H54 (cell line): ENCODE results near the gene IFT22.
"Not testable (repeated sequence)": the region's sequence is repeated elsewhere in the genome, so short reads cannot be mapped to it uniquely, and the experiment has no call there.

Source experiments
- DNase-seq: peaks from one replicate; pipeline ENCODE4 v3.0.0; 2011; ENCODE audit warnings: low spot score, mixed read lengths; ENCODE audit not compliant: insufficient read length
- FAIRE-seq: peaks from 3 replicates; lab custom pipeline; 2011; peaks lifted over from hg19 to GRCh38; lab: Jason Lieb, UNC
- POLR2A ChIP-seq: IDR thresholded peaks from 2 replicates; pipeline ENCODE4 v1.6.1; 2011; ENCODE audit warnings: low read depth, mild to moderate bottlenecking, low read length

Gene IFT22

DNA sequence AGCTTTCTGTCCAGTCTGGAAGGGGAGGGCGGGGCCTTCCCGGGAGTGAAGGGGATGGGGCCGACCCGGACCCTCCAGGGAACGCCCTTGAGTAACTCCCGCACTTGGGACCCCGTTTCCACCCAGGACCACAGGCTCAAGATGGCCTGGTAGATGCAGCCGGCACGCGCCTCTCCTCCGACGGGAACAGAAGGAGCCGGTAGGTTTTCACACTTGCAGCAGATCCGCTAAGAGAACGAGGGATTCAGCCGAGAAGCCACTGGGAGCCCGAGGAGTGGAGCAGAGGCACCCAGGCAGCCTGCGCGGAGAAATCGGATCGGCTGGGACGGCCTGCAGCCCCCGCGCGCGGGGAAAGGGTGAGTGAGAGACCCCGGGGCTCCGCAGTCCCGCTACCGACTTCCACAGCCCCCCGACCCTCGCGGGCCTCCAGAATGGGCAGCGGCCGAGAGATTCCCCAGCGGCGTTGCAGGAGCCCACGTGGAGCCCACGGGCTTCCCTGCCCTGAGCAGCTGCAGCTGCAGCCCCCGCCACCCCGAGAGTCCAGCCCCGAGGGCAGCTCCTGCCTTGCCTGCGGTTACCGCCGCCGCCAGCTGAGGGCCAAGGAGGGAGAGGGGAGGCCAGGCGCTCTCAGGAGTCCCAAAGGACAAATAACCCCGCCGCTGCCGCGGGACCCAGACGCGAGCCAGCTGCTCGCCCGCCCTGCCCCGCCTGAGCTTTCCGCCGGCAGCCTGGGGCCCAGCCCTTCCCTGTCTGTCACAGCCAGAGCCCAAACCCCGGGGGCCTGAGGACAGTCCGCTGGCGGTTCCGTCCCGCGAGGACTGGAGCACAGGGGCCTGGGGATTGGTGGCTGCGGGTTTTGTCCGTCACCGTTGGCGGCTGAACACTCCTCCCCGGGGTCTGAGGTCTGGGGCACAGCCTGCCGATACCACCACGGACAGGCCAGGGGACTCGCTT is 21.8 kb downstream of the IFT22 start:
- no peak for FAIRE-seq
- TF ChIP-seq POLR2A, result no peak
- DNase-seq, result no peak

DNA sequence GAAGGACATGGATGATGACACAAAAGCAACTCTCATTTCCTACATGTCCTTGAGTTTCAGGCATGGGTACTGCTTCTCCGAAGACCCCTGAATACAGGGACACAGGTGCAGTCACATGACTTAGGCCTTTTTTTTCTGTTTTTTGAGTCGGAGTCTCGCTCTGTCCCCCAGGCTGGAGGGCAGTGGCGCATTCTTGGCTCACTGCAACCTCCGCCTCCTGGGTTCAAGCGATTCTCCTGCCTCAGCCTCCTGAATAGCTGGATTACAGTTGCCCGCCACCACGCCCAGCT is 26.8 kb downstream of the IFT22 start:
- TF ChIP-seq POLR2A, result no peak
- FAIRE-seq (no peak), DNase-seq (no peak)

DNA sequence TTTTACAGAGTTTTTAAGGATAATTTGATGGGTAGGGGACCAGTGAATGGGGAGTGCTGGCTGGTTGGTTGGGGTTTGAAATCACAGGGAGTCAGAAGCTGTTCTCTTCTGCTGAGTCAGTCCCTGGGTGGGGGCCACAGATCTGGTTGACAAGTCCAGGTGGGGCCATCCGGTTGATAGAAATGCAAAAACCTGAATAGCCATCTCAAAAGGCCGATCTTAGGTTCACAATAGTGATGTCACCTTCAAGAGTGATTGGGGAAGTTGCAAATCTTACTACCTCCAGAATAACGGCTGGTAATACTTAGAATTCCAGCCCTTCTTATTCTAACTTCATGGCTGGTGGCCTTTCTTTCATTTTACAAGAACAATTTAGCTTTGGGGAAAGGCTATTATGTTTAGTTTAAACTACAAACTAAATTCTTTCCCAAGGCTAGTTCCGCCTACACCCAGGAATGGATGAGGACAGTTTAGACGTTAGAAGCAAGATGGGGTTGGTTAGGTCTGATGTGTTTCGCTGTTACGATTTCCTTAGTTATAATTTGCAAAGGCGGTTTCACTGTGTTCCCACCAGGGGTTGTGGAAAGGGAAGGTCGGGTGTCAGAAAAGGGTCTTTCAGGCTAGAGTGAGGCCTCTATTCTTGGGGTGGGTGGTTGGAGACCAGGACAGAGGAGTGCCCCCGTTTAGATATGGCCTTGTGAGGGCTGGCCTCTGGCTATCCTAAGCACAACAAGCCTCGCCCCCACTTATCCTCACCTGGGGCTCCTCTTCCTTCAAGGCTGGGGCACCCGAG is 27.4 kb downstream of the IFT22 start:
- FAIRE-seq (no peak), DNase-seq (no peak)
- TF ChIP-seq POLR2A, result no peak

DNA sequence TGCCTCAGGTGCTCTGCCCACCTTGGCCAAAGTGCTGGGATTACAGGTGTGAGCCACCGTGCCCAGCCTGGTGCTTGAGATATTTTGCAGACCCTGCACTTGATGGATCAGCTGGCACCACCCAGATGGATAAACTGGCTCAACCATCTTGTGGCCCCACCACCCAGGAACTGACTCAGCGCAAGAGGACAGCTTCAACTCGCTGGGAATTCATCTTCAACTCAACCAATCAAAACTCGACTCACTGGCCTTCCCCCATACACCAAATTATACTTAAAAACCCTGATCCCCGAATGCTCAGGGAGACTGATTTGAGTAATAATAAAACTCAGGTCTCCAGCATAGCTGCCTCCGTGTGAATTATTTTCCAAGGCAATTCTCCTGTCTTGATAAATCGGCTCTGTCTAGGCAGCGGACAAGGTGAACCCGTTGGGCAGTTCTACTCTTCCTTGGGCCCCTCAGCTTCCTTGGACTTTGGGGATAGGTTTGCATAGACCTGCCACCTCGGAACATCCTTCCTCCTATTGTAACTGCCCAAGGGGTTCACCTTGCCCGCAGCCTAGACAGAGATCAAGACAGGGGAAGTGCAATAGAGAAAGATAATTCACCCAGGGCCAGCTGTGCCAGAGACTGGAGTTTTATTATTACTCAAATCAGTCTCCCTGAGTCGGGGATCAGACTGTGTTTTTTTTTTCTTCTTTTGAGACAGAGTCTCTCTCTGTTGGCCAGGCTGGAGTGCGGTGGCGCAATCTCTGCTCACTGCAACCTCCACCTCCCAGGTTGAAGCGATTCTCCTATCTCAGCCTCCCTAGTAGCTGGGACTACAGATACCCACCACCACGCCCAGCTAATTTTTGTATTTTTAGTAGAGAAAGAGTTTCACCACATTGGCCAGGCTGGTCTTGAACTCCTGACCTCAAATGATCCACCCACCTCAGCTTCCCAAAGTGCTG is 28.3 kb downstream of the IFT22 start:
- FAIRE-seq, DNase-seq: not testable (repeated sequence)

DNA sequence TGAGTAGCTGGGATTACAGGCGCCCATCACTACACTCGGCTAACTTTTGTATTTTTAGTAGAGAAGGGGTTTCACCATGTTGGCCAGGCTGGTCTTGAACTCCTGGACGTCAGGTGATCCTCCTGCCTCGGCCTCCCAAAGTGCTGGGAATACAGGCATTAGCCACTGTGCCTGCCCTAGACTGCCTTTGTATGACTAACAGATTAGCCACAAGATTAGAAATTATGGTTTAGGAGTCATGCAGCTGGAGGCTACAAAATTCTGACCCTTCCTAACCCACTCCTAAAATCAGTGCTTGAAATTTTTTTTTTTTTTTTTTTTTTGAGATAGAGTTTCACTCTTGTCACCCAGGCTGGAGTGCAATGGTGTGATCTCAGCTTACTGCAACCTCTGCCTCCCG is 29.0 kb downstream of the IFT22 start:
- not testable (repeated sequence) for DNase-seq, FAIRE-seq

DNA sequence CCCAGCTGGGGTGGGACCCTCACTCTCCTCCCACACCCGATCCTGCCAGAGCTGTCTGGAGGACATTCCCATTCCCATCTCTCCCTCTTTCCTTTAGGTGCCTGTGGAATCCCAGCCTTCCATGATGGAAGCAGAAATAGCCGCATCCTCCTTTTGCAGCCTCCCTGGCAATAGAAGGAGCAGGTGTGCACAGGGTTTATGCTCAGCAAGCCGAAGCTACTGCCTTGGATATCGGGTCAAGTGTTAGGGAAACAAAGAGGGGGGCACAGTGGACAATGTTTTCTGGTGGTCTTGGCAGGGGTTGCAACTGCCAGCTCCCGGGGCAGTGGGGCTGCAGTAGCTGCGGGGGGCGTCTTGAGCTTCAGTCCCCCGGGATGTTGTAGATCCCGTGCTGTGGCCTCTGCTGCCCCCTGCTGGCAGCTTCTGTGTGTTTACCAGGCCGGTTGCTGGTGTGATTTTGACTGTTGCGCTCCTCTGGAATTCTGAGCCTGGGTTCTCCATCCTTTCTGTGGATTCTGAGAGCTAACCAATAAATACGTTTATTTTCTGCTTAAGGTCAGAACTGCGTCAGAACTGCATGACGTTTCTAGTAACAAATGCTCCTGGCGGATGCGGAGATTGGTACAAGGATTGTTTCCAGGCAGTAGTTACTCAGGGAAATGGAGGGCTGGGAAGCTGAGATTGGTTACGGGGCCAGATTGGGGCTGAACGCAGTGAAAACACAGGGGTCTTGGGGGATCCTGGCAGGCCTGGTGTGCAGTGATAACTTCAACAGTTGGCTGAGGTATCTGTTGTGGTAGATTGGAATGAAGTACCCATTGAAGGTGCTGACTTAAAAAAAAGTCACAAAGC is 31.2 kb downstream of the IFT22 start:
- FAIRE-seq, result not testable (repeated sequence)

DNA sequence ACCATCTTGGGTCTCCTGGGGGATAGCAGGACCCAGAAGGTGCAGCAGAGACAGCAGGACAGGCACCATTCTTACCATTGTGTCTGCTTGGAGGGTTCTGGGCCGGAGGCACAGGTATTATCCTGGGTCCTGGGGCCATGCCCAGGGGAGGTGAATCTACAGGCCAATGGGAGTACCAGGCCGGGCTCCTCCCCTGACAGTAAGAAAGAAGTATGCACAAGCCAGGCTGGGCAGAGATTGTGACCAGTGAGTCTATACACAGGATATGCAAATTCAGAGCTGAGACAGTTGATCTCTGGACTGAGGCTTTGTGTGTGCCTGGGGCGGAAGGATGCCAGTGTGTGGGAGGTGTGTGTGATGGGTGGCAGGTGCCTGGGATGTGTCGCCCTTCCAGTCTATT is 31.9 kb downstream of the IFT22 start:
- DNase-seq, FAIRE-seq: not testable (repeated sequence)

More for the DNA sequence above, 31.2 kb downstream of the IFT22 start:
- not testable (repeated sequence) for DNase-seq

DNA sequence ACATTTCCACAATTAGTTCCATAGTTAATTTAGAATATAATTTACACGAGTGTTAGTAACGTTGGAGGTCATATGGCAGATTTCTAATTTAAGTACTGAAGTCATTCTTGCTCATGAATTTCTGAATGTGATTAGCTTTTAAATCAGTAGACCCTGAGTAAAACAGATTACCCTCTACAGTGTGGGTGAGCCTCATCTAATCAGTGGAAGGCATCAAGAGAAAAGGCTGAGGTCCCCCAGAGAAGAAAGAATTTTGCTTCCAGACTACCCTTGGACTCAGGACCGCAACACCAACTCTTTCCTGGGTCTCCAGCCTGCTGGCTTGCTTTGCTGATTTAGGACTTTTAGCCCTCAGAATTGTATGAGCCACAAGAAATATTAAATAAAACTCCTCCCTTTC is 33.2 kb downstream of the IFT22 start:
- DNase-seq (no peak), FAIRE-seq (no peak)

DNA sequence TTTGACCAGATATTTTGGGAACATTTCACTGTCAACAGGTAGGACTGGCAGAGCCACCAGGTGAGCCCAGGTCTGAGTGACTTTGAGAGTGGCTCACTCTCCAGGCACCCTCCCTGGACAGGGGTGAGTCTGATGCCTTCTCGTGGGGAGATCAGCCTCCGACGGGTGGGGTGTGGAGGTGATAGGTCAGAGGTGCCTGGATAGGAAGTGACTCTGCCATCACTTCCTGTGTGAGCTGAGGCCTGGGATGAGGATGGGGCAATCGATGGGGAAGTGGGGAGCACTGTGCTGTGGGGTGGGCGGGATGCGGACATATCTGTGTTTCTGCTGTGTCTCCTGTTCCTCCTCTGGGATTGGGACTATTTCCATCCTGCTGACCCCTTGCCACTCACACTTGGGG is 34.6 kb downstream of the IFT22 start:
- FAIRE-seq (no peak), DNase-seq (no peak)
- no peak for TF ChIP-seq POLR2A

More for the DNA sequence above, 33.2 kb downstream of the IFT22 start:
- TF ChIP-seq POLR2A, result no peak

DNA sequence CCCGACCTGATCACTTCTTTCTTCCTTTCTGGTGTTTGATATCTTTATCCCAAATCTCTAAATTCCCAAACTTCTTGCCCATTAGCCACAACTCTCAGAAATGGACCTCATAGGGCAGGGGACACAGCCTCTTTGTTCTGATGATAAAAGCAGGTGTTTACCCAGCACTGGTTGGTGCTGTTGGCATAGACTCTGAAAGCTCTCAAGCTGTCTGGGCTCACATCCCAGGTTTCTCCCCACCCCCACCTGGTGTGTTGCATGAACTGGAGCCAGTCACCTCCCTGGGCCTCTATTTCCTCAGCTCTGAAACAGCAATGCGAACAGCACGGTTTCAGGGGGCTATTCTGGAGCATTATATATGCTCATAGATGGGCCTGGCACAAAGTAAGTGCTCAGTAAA is 35.7 kb downstream of the IFT22 start:
- FAIRE-seq, DNase-seq: not testable (repeated sequence)

DNA sequence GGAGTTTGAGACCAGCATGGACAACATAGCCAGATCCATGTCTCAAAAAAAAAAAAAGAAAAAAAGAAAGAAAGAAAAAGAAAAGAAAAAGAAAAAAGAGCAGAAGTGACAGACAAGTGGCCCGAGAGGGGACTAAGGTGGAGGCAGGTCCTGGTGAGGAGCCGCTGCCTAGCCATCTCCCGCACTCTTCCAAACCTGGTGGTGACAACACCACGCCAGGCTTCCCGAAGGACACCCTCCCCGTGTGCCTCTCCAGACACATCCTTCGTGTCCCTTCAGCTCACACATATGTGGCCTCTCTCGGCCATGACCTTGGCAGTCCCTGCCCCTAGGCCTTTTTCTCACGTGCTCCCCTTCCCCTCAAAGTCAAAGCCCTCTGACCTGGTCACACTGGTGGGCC is 36.4 kb downstream of the IFT22 start:
- TF ChIP-seq POLR2A, result no peak
- no peak for DNase-seq
- no peak for FAIRE-seq

DNA sequence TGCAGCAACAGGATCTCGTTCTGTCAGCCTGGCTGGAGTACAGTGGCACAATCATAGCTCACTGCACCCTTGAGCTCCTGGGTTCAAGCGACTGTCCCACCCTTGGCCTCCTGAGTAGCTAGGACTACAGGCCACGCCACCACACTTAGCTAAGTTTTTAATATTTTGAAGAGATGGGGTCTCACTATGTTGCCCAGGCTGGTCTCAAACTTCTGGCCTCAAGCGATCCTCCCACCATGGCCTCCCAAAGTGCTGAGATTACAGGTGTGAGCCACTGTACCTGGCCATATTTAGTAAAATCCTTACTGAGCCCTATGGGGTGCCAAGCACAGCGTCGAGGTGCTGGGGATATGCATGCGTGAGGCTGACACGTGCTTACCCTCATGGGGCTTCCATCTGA is 40.7 kb downstream of the IFT22 start:
- DNase-seq, FAIRE-seq: not testable (repeated sequence)
